K562 treated with DMSO at 1 percent for 24 hours (cell line): ENCODE data around the gene PRSS37. TPM values are rescaled to one million over a fixed set of nuclear protein-coding genes. Genes with fewer than 3 reads are reported as not detected.

ENCODE experiments used
- total RNA-seq: library from RNA; unstranded; fragments of 300-600 nt; gene quantifications from 2 replicates; pipeline ENCODE4 v1.2.3, GENCODE V29; 2022; ENCODE audit warnings: low read depth; ENCODE audit not compliant: insufficient read depth

PRSS37 gene
- total RNA-seq: not detected in 2 replicates

GRCh38 chr7:141841385-141841784 lies at the start of gene PRSS37:
TSS of gene PRSS37 (minus strand) at chr7:141841485. CDS start at chr7:141841049, 436 bp downstream.

DNA sequence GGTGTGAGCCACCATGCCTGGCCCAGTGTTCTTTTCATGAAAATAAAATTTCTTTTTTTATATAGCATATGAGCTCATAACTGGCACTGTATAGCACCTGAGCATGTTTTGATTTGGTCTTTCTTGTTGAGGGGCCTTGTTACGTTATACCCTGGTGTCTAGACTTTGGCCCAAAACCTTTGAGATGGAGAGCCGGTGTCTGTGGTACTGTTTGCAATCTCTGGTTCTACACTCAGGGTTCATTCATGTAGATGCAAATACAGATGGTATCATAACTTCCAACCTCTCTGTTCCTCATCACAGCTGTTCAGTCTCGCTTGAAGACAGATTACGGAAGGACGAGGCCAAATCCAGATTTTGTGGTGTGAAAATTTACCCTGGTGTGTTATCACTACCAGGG lies 51.4 kb downstream of the PRSS37 start, which contains the start of gene TAS2R5:
Gene TAS2R5 (plus strand): TSS at position 301 of the 400 bp plus-strand sequence. CDS start 145 bp downstream, outside the sequence.

Other genes starting within 250 kb of the PRSS37 start
- gene DENND11, start 139.3 kb downstream of the PRSS37 start, total RNA-seq: 0.63 and 0.68 TPM in 2 replicates
- gene WEE2, start 133.1 kb downstream of the PRSS37 start, total RNA-seq: not detected in 2 replicates
- 233 and 272 TPM in 2 replicates for gene SSBP1, start 103.1 kb downstream of the PRSS37 start, total RNA-seq
- not detected in 2 replicates for gene TAS2R3, start 77.4 kb downstream of the PRSS37 start, total RNA-seq
- gene TAS2R4, start 64.8 kb downstream of the PRSS37 start, total RNA-seq: 0.10 TPM in 1 of 2 replicates, not detected in the other
- 0.64 TPM in 1 of 2 replicates, not detected in the other for gene TAS2R5, start 51.3 kb downstream of the PRSS37 start, total RNA-seq
- gene OR9A4, start 74.9 kb upstream of the PRSS37 start, total RNA-seq: not detected in 2 replicates
- not detected in 2 replicates for gene CLEC5A, start 105.5 kb upstream of the PRSS37 start, total RNA-seq
- gene TAS2R38, start 132.3 kb upstream of the PRSS37 start, total RNA-seq: not detected in 2 replicates
- 0.12 and 0.17 TPM in 2 replicates for gene MGAM, start 154.4 kb upstream of the PRSS37 start, total RNA-seq